Tibial nerve (tissue), 4 donors: ENCODE results near the gene GID4. TPM values are rescaled to one million over a fixed set of nuclear protein-coding genes. Genes with fewer than 3 reads are reported as not detected.
A peak's percentile ranks its signal among the peaks of the same experiment; 100 is the strongest.

Experiments used
- DNase-seq, 2 donors: peaks; one replicate each; pipeline ENCODE4 v3.0.0-alpha.2; 2019; ENCODE audit warnings: low spot score in 2 of 2
- H3K27ac ChIP-seq, 4 donors: fragments of 200-600 bp; sonication (generic) in 3 of 4; one replicate each; pipeline ENCODE4 v1.5.1; 2017 to 2019; ENCODE audit warnings: mild to moderate bottlenecking in 1 of 4
- H3K27me3 ChIP-seq, 2 donors: fragments of 200-600 bp; sonication (generic) in 1 of 2; one replicate each; pipeline versions ENCODE4 v1.5.1 to v1.6.0; 2017 to 2019
- H3K36me3 ChIP-seq, 3 donors: fragments of 200-600 bp; sonication (generic); one replicate each; pipeline ENCODE4 v1.5.1; 2018 to 2019
- H3K4me1 ChIP-seq, 4 donors: fragments of 200-600 bp; sonication (generic) in 3 of 4; one replicate each; pipeline ENCODE4 v1.5.1; 2017 to 2019
- H3K4me3 ChIP-seq, 4 donors: fragments of 200-600 bp; sonication (generic) in 3 of 4; one replicate each; pipeline ENCODE4 v1.5.1; 2017 to 2019; ENCODE audit warnings: mild to moderate bottlenecking in 1 of 4, moderate library complexity in 1 of 4
- H3K9me3 ChIP-seq, 4 donors: fragments of 200-600 bp; sonication (generic) in 3 of 4; one replicate each; pipeline ENCODE4 v1.5.1; 2017 to 2019
- CTCF ChIP-seq, 5 experiments: fragments of 200-600 bp in 3 of 5; fragments of 450-650 bp in 2 of 5; sonication (generic) in 3 of 5; IDR thresholded peaks; one replicate each; pipeline ENCODE4 v1.5.1; 2016 to 2019; ENCODE audit warnings: antibody characterized with exemption in 5 of 5, mild to moderate bottlenecking in 3 of 5, moderate library complexity in 2 of 5
- EP300 ChIP-seq, 2 donors: sonication (generic); formaldehyde crosslinking; IDR thresholded peaks; one replicate each; pipeline ENCODE4 v1.6.1; 2017; ENCODE audit warnings: antibody characterized with exemption in 2 of 2, mild to moderate bottlenecking in 1 of 2
- POLR2A ChIP-seq, 2 donors: fragments of 450-650 bp; IDR thresholded peaks; one replicate each; pipeline ENCODE4 v1.6.1; 2017; ENCODE audit warnings: antibody characterized with exemption in 2 of 2, mild to moderate bottlenecking in 2 of 2, moderate library complexity in 2 of 2
- WGBS, 2 donors: methylation state at CpG; one replicate each; pipeline ENCODE4 v1.1.5; 2018; 5-methylcytosine and 5-hydroxymethylcytosine counted together
- total RNA-seq, 4 donors: library from RNA; depleted of rRNA; stranded (reverse); fragments of >200 nt; gene quantifications; one replicate each; pipeline ENCODE4 v1.1.0, GENCODE V29; 2016

Gene GID4
- total RNA-seq, 4 donors from 2014 or later, result 13.2 to 19.4 (median 16.0) TPM

DNA sequence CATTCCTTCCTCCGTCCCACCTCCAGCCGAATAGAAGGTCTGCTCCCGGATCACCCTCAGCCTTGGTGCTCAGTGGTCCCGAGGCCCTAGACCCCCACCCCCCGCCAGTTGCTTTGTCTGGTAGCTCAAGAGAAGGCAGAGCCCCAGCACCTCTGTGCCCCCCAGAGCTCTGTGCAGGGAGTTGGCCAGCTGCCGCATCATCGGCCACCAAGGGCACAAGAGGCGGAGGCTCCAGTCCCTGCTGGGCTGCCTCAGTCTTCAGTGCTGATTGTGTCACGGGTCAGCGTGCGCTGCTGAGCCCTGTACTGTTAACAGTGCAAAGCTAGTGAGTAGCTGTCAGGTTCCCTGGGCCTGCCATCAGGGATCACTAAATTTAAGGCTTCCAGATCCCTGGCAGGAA is 26.3 kb downstream of the GID4 start:
- Histone ChIP-seq H3K9me3 (no peaks in the 10 kb centered on the region), H3K27ac (no peak overlapping the region), H3K27me3 (no peaks in the 10 kb centered on the region), H3K36me3 (peaks cover 0 to 71% (median 5%) of the 10 kb centered on the region in 3 donors), H3K4me3 (no peak overlapping the region), H3K4me1 (peaks cover 0 to 3% (median 1%) of the 10 kb centered on the region in 4 donors)
- no peak for DNase-seq
- WGBS, 2 donors, result 94 to 97% methylated on average over 8 to 11 of the region's 11 CpGs
- TF ChIP-seq CTCF (IDR thresholded peaks at IDR 0.05) (no peak), EP300 (IDR thresholded peaks at IDR 0.05) (no peak), POLR2A (IDR thresholded peaks at IDR 0.05) (no peak)

- Histone ChIP-seq H3K27me3 (no peaks in the 10 kb centered on the region), H3K4me3 (no peak overlapping the region), H3K27ac (no peak overlapping the region), H3K9me3 (no peaks in the 10 kb centered on the region), H3K4me1 (peaks cover 0 to 16% (median 5%) of the 10 kb centered on the region in 4 donors), H3K36me3 (peaks cover 0 to 58% (median 5%) of the 10 kb centered on the region in 3 donors)
- DNase-seq, result no peak
- TF ChIP-seq CTCF (IDR thresholded peaks at IDR 0.05), result no peak
- TF ChIP-seq EP300 (IDR thresholded peaks at IDR 0.05), result no peak
- TF ChIP-seq POLR2A (IDR thresholded peaks at IDR 0.05), result no peak
- WGBS, 2 donors, result 91 to 96% methylated on average over 4 of the region's 4 CpGs
Measured at GRCh38 chr17:18066866-18067265, 27.7 kb downstream of the GID4 start.

DNA sequence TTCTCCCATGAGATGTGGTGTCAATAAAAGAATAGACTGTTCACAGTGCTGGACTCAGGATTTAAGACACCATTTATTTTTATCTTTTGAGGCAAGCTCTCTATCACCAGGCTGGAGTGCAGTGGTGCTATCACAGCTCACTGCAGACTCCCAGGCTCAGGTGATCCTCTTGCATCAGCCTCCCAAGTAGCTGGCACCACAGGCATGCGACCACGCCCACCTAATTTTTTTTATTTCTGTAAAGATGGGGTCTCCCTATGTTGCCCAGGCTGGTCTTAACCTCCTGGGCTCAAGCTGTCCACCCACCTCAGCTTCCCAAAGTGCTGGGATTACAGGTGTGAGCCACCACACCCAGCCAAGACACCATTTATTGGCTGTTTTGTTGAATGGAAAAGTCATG is 29.9 kb downstream of the GID4 start:
- WGBS, 2 donors, result 97 to 100% methylated on average over 2 of the region's 2 CpGs
- no peak for DNase-seq
- Histone ChIP-seq H3K27me3 (no peaks in the 10 kb centered on the region), H3K36me3 (peaks cover 0 to 36% (median 5%) of the 10 kb centered on the region in 3 donors), H3K4me1 (peaks cover 0 to 16% (median 5%) of the 10 kb centered on the region in 4 donors), H3K27ac (no peak overlapping the region), H3K9me3 (no peaks in the 10 kb centered on the region), H3K4me3 (no peak overlapping the region)
- TF ChIP-seq EP300 (IDR thresholded peaks at IDR 0.05) (no peak), CTCF (IDR thresholded peaks at IDR 0.05) (no peak), POLR2A (IDR thresholded peaks at IDR 0.05) (no peak)

DNA sequence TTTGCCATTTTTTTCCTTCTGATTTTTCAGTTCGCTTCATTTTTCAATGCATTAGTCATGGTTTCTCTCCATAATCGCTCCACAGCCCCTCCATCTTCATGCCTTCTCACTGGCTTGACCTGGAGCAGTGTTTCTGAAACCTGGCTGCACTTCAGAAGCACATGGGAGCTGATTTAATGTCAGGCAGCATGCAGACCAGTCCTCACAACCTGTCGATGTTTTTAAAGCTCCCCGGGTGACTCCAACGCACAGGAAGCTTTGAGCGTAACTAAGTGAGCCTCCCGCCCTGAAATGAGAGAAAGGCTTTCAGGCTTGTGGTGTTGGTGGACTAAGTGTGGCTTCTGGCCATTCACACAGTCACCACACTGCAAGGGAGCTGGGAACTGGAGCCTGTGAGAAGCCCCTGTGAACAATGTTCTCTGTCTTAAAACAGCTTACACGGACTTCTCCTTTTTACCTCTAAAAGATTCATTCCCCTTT is 31.7 kb downstream of the GID4 start:
- Histone ChIP-seq H3K27ac (no peak overlapping the region), H3K9me3 (no peaks in the 10 kb centered on the region), H3K4me1 (peaks cover 0 to 16% (median 5%) of the 10 kb centered on the region in 4 donors), H3K4me3 (peak overlapping the region in 2 of 4 donors; percentile 12 to 25), H3K36me3 (peaks cover 0 to 19% (median 0%) of the 10 kb centered on the region in 3 donors), H3K27me3 (no peaks in the 10 kb centered on the region)
- no peak for DNase-seq
- TF ChIP-seq POLR2A (IDR thresholded peaks at IDR 0.05) (no peak), CTCF (IDR thresholded peaks at IDR 0.05) (no peak), EP300 (IDR thresholded peaks at IDR 0.05) (no peak)
- 6 to 9% methylated on average over 8 of the region's 8 CpGs for WGBS, 2 donors

DNA sequence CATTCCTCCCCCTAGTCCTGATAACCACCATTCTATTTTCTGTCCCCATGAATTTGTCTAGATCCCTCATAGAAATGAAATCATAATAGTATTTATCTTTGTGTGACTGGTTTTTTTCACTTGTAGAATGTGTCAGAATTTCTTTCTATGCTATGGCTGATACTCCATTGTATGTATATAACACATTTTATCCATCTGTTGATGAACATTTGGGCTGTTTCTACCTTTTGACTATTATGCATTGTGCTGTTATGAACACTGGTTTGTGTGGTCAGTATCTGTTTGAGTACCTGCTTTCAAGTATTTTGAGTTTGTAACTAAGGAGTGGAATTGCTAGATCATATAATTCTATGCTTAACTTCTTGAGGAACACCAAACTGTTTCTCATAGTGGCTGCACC is 32.5 kb downstream of the GID4 start:
- Histone ChIP-seq H3K27ac (no peak overlapping the region), H3K27me3 (no peaks in the 10 kb centered on the region), H3K36me3 (peaks cover 0 to 10% (median 0%) of the 10 kb centered on the region in 3 donors), H3K4me3 (no peak overlapping the region), H3K4me1 (peaks cover 0 to 16% (median 5%) of the 10 kb centered on the region in 4 donors), H3K9me3 (no peaks in the 10 kb centered on the region)
- TF ChIP-seq EP300 (IDR thresholded peaks at IDR 0.05) (no peak), CTCF (IDR thresholded peaks at IDR 0.05) (no peak), POLR2A (IDR thresholded peaks at IDR 0.05) (no peak)
- no peak for DNase-seq
